ENCODE measurements around the gene GPALPP1. TPM values are rescaled to one million over a fixed set of nuclear protein-coding genes. Genes with fewer than 3 reads are reported as not detected.

GPALPP1 gene
- total RNA-seq, 1 experiment from 2014 or later = 17.0 TPM

- H3K9me2 ChIP-seq (replicated peaks; ENCODE audit: low read length) = no peaks in the 10 kb centered on the region
- H3K79me2 ChIP-seq (ENCODE audit: low read length) = no peaks in the 10 kb centered on the region
- no peak overlapping the region for H3K4me3 ChIP-seq (ENCODE audit: low read length)
- ChIA-PET CTCF (no interaction called here), POLR2A (ENCODE audit: unreplicated experiment) (no interaction called here)
- DNase-seq (no peak), ATAC-seq (no peak)
- no TSS peak for BruUV-seq (replicated peaks)
- TF ChIP-seq CTCF (conservative IDR thresholded peaks at IDR 0.05; ENCODE audit: low read depth, low read length) (no peak), EZH2 (IDR thresholded peaks at IDR 0.05; ENCODE audit: low read length, unreplicated experiment) (no peak), EZH2phosphoT487 (IDR thresholded peaks at IDR 0.05; ENCODE audit: borderline replicate concordance, low read length) (no peak)
- intact Hi-C loops (cut with micrococcal nuclease) = no loop called here
- H3K36me3 ChIP-seq (ENCODE audit: low read depth, low read length) = peaks cover 58% of the 10 kb centered on the region
- no peaks in the 10 kb centered on the region for H3F3A ChIP-seq (ENCODE audit: low read length, unreplicated experiment)
- H3K4me1 ChIP-seq (ENCODE audit: insufficient read depth, low read length) = no peaks in the 10 kb centered on the region
- no peak overlapping the region for H3K27ac ChIP-seq (ENCODE audit: low read length)
- H4K20me1 ChIP-seq (ENCODE audit: low read length) = no peaks in the 10 kb centered on the region
- H3K27me3 ChIP-seq (ENCODE audit: low read length) = no peaks in the 10 kb centered on the region
- H3K4me2 ChIP-seq (ENCODE audit: low read length) = no peak overlapping the region
- no peak overlapping the region for H2AFZ ChIP-seq (ENCODE audit: low read length)
- no peaks in the 10 kb centered on the region; the same call in 1 of the 2 replicates for H3K9me3 ChIP-seq (ENCODE audit: low read length)
- no peak overlapping the region for H3K9ac ChIP-seq (ENCODE audit: low read length)
Observed at GRCh38 chr13:44961997-44962396, 27.3 kb upstream of the GPALPP1 start.

- H3F3A ChIP-seq (ENCODE audit: low read length, unreplicated experiment) = no peaks in the 10 kb centered on the region
- peak; percentile 54 for ATAC-seq
- intact Hi-C loops (cut with micrococcal nuclease) = loop anchor here (1.0 to 5.0 kb wide), 3 partner anchors 36 to 485 kb away; no protein-coding TSS in a partner anchor
- H3K4me2 ChIP-seq (ENCODE audit: low read length) = 0 out of 2 replicates have a peak overlapping the region, but pooled peaks have one; percentile 9
- no peak overlapping the region for H3K27ac ChIP-seq (ENCODE audit: low read length)
- H2AFZ ChIP-seq (ENCODE audit: low read length) = no peak overlapping the region
- CTCF ChIA-PET = interaction anchor here (0.5 kb wide), 1 partner anchor 88 kb away, joined by 5 read pairs; no protein-coding TSS in a partner anchor
- H3K4me1 ChIP-seq (ENCODE audit: insufficient read depth, low read length) = peaks cover 6% of the 10 kb centered on the region; the same call in 1 of the 2 replicates
- H3K79me2 ChIP-seq (ENCODE audit: low read length) = peaks cover 21% of the 10 kb centered on the region
- TF ChIP-seq EZH2 (IDR thresholded peaks at IDR 0.05; ENCODE audit: low read length, unreplicated experiment) = no peak
- peak; percentile 39 for TF ChIP-seq CTCF (conservative IDR thresholded peaks at IDR 0.05; ENCODE audit: low read depth, low read length)
- BruUV-seq (replicated peaks) = no TSS peak
- no peak overlapping the region for H3K4me3 ChIP-seq (ENCODE audit: low read length)
- no peaks in the 10 kb centered on the region for H3K27me3 ChIP-seq (ENCODE audit: low read length)
- peaks cover 31% of the 10 kb centered on the region for H3K36me3 ChIP-seq (ENCODE audit: low read depth, low read length)
- no peaks in the 10 kb centered on the region for H3K9me2 ChIP-seq (replicated peaks; ENCODE audit: low read length)
- DNase-seq = peak; percentile 18
- H4K20me1 ChIP-seq (ENCODE audit: low read length) = peaks cover 3% of the 10 kb centered on the region; the same call in 1 of the 2 replicates
- POLR2A ChIA-PET (ENCODE audit: unreplicated experiment) = no interaction called here
- no peak overlapping the region for H3K9ac ChIP-seq (ENCODE audit: low read length)
- no peaks in the 10 kb centered on the region; the same call in 1 of the 2 replicates for H3K9me3 ChIP-seq (ENCODE audit: low read length)
Observed at GRCh38 chr13:44967704-44968433, 21.5 kb upstream of the GPALPP1 start.

GRCh38 chr13:44968434-44968815 is 20.9 kb upstream of the GPALPP1 start:
- peaks cover 21% of the 10 kb centered on the region for H3K79me2 ChIP-seq (ENCODE audit: low read length)
- no TSS peak for BruUV-seq (replicated peaks)

More at GRCh38 chr13:44968434-44968815, 20.9 kb upstream of the GPALPP1 start:
- Histone ChIP-seq H3K9me3 (ENCODE audit: low read length) (no peaks in the 10 kb centered on the region), H3K27me3 (ENCODE audit: low read length) (no peaks in the 10 kb centered on the region), H3K4me1 (ENCODE audit: insufficient read depth, low read length) (peaks cover 6% of the 10 kb centered on the region; the same call in 1 of the 2 replicates), H3K9me2 (replicated peaks; ENCODE audit: low read length) (no peaks in the 10 kb centered on the region), H3F3A (ENCODE audit: low read length, unreplicated experiment) (no peaks in the 10 kb centered on the region), H2AFZ (ENCODE audit: low read length) (no peak overlapping the region), H3K27ac (ENCODE audit: low read length) (no peak overlapping the region), H3K36me3 (ENCODE audit: low read depth, low read length) (peaks cover 26% of the 10 kb centered on the region), H3K9ac (ENCODE audit: low read length) (no peak overlapping the region), H3K4me3 (ENCODE audit: low read length) (no peak overlapping the region), H3K4me2 (ENCODE audit: low read length) (0 out of 2 replicates have a peak overlapping the region, but pooled peaks have one; percentile 9), H4K20me1 (ENCODE audit: low read length) (peaks cover 4% of the 10 kb centered on the region; the same call in 1 of the 2 replicates)
- no peak for TF ChIP-seq CTCF (conservative IDR thresholded peaks at IDR 0.05; ENCODE audit: low read depth, low read length)
- no peak for TF ChIP-seq EZH2phosphoT487 (IDR thresholded peaks at IDR 0.05; ENCODE audit: borderline replicate concordance, low read length)
- ATAC-seq = no peak
- ChIA-PET POLR2A (ENCODE audit: unreplicated experiment) (no interaction called here), CTCF (no interaction called here)
- DNase-seq = no peak
- intact Hi-C loops (cut with micrococcal nuclease) = loop anchor here (1.0 to 5.0 kb wide), 3 partner anchors 36 to 486 kb away; no protein-coding TSS in a partner anchor

Data from PC-3 (cell line).